B cell (primary cell): ENCODE results near the gene EVA1A.

Experiments
- CTCF ChIP-seq: fragments of 200-600 bp; IDR thresholded peaks from one replicate; pipeline ENCODE4 v1.8.0; 2022; ENCODE audit warnings: antibody characterized with exemption, mild to moderate bottlenecking
- EZH2 ChIP-seq: IDR thresholded peaks from 2 replicates; pipeline ENCODE4 v1.6.1; 2012; ENCODE audit warnings: borderline replicate concordance, low read depth, mild to moderate bottlenecking, moderate library complexity, low read length; ENCODE audit not compliant: insufficient read depth, poor library complexity, severe bottlenecking

- TF ChIP-seq CTCF: no peak
- TF ChIP-seq EZH2: no peak
Measured at GRCh38 chr2:75570948-75571729, 10.4 kb upstream of the EVA1A start.
